Activated CD8-positive, alpha-beta memory T cell treated with anti-CD3 and anti-CD28 coated beads, Interleukin-2, amount 50 U/mL, for 48 hours (primary cell): ENCODE results near the gene AKAP14.
A peak's percentile ranks its signal among the peaks of the same experiment; 100 is the strongest.
"Not testable (repeated sequence)": the region's sequence is repeated elsewhere in the genome, so short reads cannot be mapped to it uniquely, and the experiment has no call there.

Experiments used
- DNase-seq: peaks from one replicate; pipeline ENCODE4 v3.0.0-alpha.2; 2020

Gene AKAP14

GRCh38 chrX:119935215-119935874 lies 39.7 kb downstream of the AKAP14 start:
- no peak for DNase-seq

- no peak for DNase-seq
Measured at GRCh38 chrX:119941336-119941735, 45.6 kb downstream of the AKAP14 start.

- DNase-seq: no peak
Measured at GRCh38 chrX:119942173-119942819, 46.6 kb downstream of the AKAP14 start.

- no peak for DNase-seq
Measured at GRCh38 chrX:119942831-119943184, 47.1 kb downstream of the AKAP14 start.

GRCh38 chrX:119943185-119943988 lies 47.7 kb downstream of the AKAP14 start, which contains the start of gene NKAP:
TSS of gene NKAP (minus strand) at chrX:119943751. CDS start at chrX:119943605, 146 bp downstream.
- peak; percentile 85 for DNase-seq

GRCh38 chrX:119945481-119945880 lies 49.8 kb downstream of the AKAP14 start:
- no peak for DNase-seq

GRCh38 chrX:119948381-119948780 lies 52.7 kb downstream of the AKAP14 start:
- DNase-seq: no peak

- no peak for DNase-seq
Measured at GRCh38 chrX:119954374-119954773, 58.7 kb downstream of the AKAP14 start.

GRCh38 chrX:119955807-119956570 lies 60.3 kb downstream of the AKAP14 start:
- peak; percentile 72 for DNase-seq

- DNase-seq: no peak
Measured at GRCh38 chrX:119960625-119961024, 64.9 kb downstream of the AKAP14 start.

GRCh38 chrX:119966837-119967236 lies 71.1 kb downstream of the AKAP14 start:
- DNase-seq: not testable (repeated sequence)
